ENCODE results near the gene TELO2.

TELO2 gene

GRCh38 chr16:1524366-1524765, 31.2 kb downstream of the TELO2 start:
- no peak for DNase-seq

- no peak for DNase-seq
Measured at GRCh38 chr16:1525871-1526607, 32.9 kb downstream of the TELO2 start.

- no peak for DNase-seq
Measured at GRCh38 chr16:1526608-1527555, 33.7 kb downstream of the TELO2 start.

- DNase-seq = no peak
Measured at GRCh38 chr16:1527836-1528811, 35.0 kb downstream of the TELO2 start.

GRCh38 chr16:1528921-1529537, 35.9 kb downstream of the TELO2 start:
- no peak for DNase-seq

- DNase-seq = no peak
Measured at GRCh38 chr16:1530349-1530882, 37.3 kb downstream of the TELO2 start.

- DNase-seq = no peak
Measured at GRCh38 chr16:1530883-1531637, 37.9 kb downstream of the TELO2 start.

GRCh38 chr16:1531638-1531910, 38.4 kb downstream of the TELO2 start:
- no peak for DNase-seq

- DNase-seq = no peak
Measured at GRCh38 chr16:1532081-1532760, 39.1 kb downstream of the TELO2 start.

- DNase-seq = no peak
Measured at GRCh38 chr16:1532771-1533170, 39.6 kb downstream of the TELO2 start.

GRCh38 chr16:1533443-1533951, 40.3 kb downstream of the TELO2 start, which contains the start of gene TMEM204:
TMEM204 (plus strand) TSS chr16:1533666; CDS start chr16:1534276, 610 bp downstream.
- no peak for DNase-seq

GRCh38 chr16:1534021-1535020, 41.2 kb downstream of the TELO2 start:
- DNase-seq = no peak

- DNase-seq = no peak
Measured at GRCh38 chr16:1535391-1536291, 42.5 kb downstream of the TELO2 start.

- DNase-seq = no peak
Measured at GRCh38 chr16:1536601-1537000, 43.4 kb downstream of the TELO2 start.

GRCh38 chr16:1537138-1537577, 44.0 kb downstream of the TELO2 start:
- DNase-seq = no peak

- DNase-seq = no peak
Measured at GRCh38 chr16:1537763-1538289, 44.7 kb downstream of the TELO2 start.

GRCh38 chr16:1538804-1539520, 45.8 kb downstream of the TELO2 start:
- DNase-seq = no peak
